NCI-H2081 (cell line): Measurements from ENCODE around the gene SLC2A13.
A peak's percentile ranks its signal among the peaks of the same experiment; 100 is the strongest.
"Not testable (repeated sequence)": the region's sequence is repeated elsewhere in the genome, so short reads cannot be mapped to it uniquely, and the experiment has no call there.

Experiments used
- DNase-seq, 2 experiments: peaks; one replicate each; lab custom pipeline; 2025; lab: John Stamatoyannopoulos, UW

Gene SLC2A13

GRCh38 chr12:40034712-40035111, 71.2 kb downstream of the SLC2A13 start:
- DNase-seq, result peak in 1 of 2 experiments; percentile 11

GRCh38 chr12:40034156-40034555, 71.7 kb downstream of the SLC2A13 start:
- no peak for DNase-seq

- DNase-seq, result peak; percentile 61 to 85
These were observed 72.6 kb downstream of the SLC2A13 start for GRCh38 chr12:40033242-40033630.

GRCh38 chr12:40032433-40033241, 73.2 kb downstream of the SLC2A13 start:
- peak; percentile 10 to 48 for DNase-seq

- peak; percentile 59 to 75 for DNase-seq
These were observed 73.9 kb downstream of the SLC2A13 start for GRCh38 chr12:40031965-40032364.

GRCh38 chr12:40030970-40031369, 74.9 kb downstream of the SLC2A13 start:
- DNase-seq, result not testable (repeated sequence)

- DNase-seq, result no peak
These were observed 77.6 kb downstream of the SLC2A13 start for GRCh38 chr12:40028296-40028695.

- DNase-seq, result no peak
These were observed 83.0 kb downstream of the SLC2A13 start for GRCh38 chr12:40022850-40023249.

- DNase-seq, result no peak
These were observed 85.6 kb downstream of the SLC2A13 start for GRCh38 chr12:40020261-40020691.

- no peak for DNase-seq
These were observed 88.4 kb downstream of the SLC2A13 start for GRCh38 chr12:40017488-40017887.

- no peak for DNase-seq
These were observed 88.9 kb downstream of the SLC2A13 start for GRCh38 chr12:40016980-40017379.

- no peak for DNase-seq
These were observed 90.0 kb downstream of the SLC2A13 start for GRCh38 chr12:40015881-40016280.

GRCh38 chr12:40015345-40015744, 90.5 kb downstream of the SLC2A13 start:
- DNase-seq, result no peak

- DNase-seq, result no peak
These were observed 92.0 kb downstream of the SLC2A13 start for GRCh38 chr12:40013847-40014246.

GRCh38 chr12:40013292-40013691, 92.6 kb downstream of the SLC2A13 start:
- no peak for DNase-seq

- no peak for DNase-seq
These were observed 93.2 kb downstream of the SLC2A13 start for GRCh38 chr12:40012711-40013110.

GRCh38 chr12:40011775-40012129, 94.1 kb downstream of the SLC2A13 start:
- no peak for DNase-seq

GRCh38 chr12:40010899-40011774, 94.7 kb downstream of the SLC2A13 start:
- DNase-seq, result peak; percentile 71 to 78

- no peak for DNase-seq
These were observed 103.4 kb downstream of the SLC2A13 start for GRCh38 chr12:40002178-40003169.

- DNase-seq, result no peak
These were observed 104.5 kb downstream of the SLC2A13 start for GRCh38 chr12:40001406-40001805.

GRCh38 chr12:40000884-40001283, 105.0 kb downstream of the SLC2A13 start:
- DNase-seq, result no peak

- DNase-seq, result no peak
These were observed 112.6 kb downstream of the SLC2A13 start for GRCh38 chr12:39993268-39993667.
